Measurements from ENCODE around the gene PRICKLE2.

Gene PRICKLE2

GRCh38 chr3:64125561-64125960 is 99.7 kb downstream of the PRICKLE2 start:
- no peak for DNase-seq

- no peak for DNase-seq
Measured at GRCh38 chr3:64123931-64124330, 101.3 kb downstream of the PRICKLE2 start.

GRCh38 chr3:64122476-64122875 is 102.8 kb downstream of the PRICKLE2 start:
- DNase-seq = no peak

GRCh38 chr3:64121750-64122311 is 103.4 kb downstream of the PRICKLE2 start:
- no peak for DNase-seq

GRCh38 chr3:64120876-64121275 is 104.4 kb downstream of the PRICKLE2 start:
- DNase-seq = no peak

- DNase-seq = no peak
Measured at GRCh38 chr3:64117483-64117882, 107.8 kb downstream of the PRICKLE2 start.

GRCh38 chr3:64114651-64115050 is 110.6 kb downstream of the PRICKLE2 start:
- no peak for DNase-seq

- DNase-seq = no peak
Measured at GRCh38 chr3:64111872-64112271, 113.4 kb downstream of the PRICKLE2 start.

GRCh38 chr3:64111083-64111482 is 114.2 kb downstream of the PRICKLE2 start:
- no peak for DNase-seq

GRCh38 chr3:64110071-64110470 is 115.2 kb downstream of the PRICKLE2 start:
- no peak for DNase-seq

- no peak for DNase-seq
Measured at GRCh38 chr3:64109438-64109837, 115.8 kb downstream of the PRICKLE2 start.

- DNase-seq = no peak
Measured at GRCh38 chr3:64108784-64109317, 116.4 kb downstream of the PRICKLE2 start.

GRCh38 chr3:64108231-64108630 is 117.0 kb downstream of the PRICKLE2 start:
- no peak for DNase-seq

GRCh38 chr3:64107190-64107589 is 118.1 kb downstream of the PRICKLE2 start:
- no peak for DNase-seq

GRCh38 chr3:64105816-64106215 is 119.5 kb downstream of the PRICKLE2 start:
- DNase-seq = no peak

- no peak for DNase-seq
Measured at GRCh38 chr3:64104691-64105111, 120.6 kb downstream of the PRICKLE2 start.

- DNase-seq = peak; percentile 4
Measured at GRCh38 chr3:64104006-64104405, 121.3 kb downstream of the PRICKLE2 start.

GRCh38 chr3:64103131-64103530 is 122.1 kb downstream of the PRICKLE2 start:
- no peak for DNase-seq

GRCh38 chr3:64102147-64102546 is 123.1 kb downstream of the PRICKLE2 start:
- DNase-seq = no peak

GRCh38 chr3:64099316-64099715 is 126.0 kb downstream of the PRICKLE2 start:
- no peak for DNase-seq

- no peak for DNase-seq
Measured at GRCh38 chr3:64098670-64099069, 126.6 kb downstream of the PRICKLE2 start.

GRCh38 chr3:64097920-64098319 is 127.3 kb downstream of the PRICKLE2 start:
- no peak for DNase-seq

GRCh38 chr3:64095802-64096201 is 129.5 kb downstream of the PRICKLE2 start:
- no peak for DNase-seq

- DNase-seq = no peak
Measured at GRCh38 chr3:64094713-64095079, 130.6 kb downstream of the PRICKLE2 start.

All from NCI-H2227 treated with DMSO at 0.1 percent for 48 hours (cell line).